Measurements from ENCODE around the gene FYCO1.

FYCO1 gene

DNA sequence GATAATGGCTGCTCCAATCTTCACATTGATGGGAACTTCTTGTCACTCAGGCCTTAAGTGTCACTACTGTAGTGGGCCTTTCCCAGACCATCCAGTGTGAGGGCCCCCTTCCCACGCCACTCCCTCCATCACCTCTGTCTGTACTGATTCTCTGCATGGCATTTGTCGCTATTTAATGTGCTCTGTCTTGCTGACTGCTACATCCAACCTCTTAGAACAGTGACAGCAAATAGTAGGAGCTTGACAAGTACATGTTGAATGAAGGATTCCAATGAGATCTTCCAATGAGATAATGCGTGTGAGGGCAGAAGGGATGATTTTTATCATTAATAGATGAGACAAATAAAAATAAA lies 114.9 kb downstream of the FYCO1 start:
- DNase-seq, result no peak

DNA sequence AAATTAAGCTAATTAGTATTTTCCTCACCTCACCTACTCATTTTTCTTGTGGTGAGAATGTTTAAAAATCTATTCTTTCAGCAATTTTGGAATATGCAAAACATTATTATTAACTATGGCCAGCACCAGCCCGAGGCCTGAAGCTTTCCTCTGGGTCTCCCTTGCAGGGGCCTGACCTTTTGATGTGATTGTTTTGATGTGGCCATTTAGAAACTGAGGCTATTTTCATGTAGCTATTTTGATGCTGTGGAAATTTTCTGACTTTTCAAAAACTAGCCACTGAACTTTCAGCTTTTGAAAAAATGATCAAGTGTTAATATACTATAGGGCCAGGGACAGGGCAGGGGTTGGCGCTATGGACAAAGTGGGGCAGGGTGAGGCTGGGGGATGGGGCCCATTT lies 117.5 kb downstream of the FYCO1 start:
- no peak for DNase-seq

DNA sequence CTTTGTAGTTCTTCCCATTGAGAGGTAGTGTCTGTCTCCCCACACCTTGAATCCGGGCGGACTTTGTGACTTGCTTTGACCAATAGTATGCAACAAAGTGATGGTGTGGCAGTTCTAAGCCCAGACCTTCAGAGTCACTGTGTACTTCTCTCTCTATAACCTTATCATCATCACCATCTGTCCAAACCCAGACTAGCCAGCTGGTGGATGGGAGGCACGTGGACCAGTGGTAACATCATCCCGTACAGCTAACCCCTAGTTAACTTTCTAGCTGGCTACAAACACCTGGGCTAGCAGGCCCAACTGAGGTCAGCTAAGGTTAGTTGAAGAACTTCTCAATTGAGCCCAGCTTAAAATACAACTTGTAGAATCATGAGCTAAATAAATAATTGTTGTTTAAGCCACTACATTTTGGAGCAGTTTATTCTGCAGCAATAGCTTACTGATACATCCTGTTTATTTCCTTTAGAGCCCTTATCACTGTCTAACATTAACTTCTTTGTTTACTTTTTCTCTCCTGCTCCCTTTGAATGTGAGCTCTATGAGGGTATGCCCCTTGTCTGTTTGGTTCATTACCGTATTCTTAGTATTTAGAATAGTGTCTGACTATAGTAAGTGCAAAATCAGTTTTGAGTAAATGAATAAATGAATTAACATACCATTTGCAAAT lies 120.8 kb downstream of the FYCO1 start:
- no peak for DNase-seq

DNA sequence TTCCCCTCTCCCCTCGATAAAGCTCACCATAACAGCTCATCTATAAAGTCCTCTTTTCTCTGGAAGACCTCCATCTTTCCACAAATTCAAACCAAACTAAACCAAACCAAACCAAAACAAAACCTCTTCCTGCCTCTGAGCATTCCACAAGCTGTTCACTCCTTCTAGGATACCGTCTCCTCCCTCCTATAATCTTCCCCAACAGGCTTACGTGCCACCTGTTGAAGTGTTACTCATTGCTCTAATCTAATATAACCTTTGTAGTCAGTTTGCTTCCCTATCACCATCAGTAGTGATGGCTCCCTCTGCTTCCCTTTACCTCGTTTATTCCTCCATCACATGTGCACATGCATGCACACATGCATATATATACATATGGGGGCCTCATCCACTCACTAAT lies 122.0 kb downstream of the FYCO1 start:
- DNase-seq, result no peak

DNA sequence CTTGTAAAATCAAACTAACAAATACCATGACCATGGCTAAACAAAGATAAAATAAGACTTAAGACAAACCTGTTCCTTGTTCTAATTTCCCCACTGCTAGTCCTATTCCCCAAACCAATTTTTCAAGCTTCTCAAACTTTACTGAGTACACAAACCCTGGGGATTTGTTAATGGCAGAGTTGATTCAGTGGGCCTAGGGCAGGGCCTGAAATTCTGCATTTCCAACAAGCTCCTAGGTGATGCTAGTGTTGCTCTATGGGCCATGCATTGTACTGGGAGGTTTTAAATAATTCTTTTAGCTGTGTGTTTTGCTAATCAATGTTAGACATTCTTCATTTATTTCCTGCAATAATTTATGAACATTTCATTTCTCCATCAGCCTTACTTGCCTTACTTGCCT lies 122.6 kb downstream of the FYCO1 start:
- no peak for DNase-seq

DNA sequence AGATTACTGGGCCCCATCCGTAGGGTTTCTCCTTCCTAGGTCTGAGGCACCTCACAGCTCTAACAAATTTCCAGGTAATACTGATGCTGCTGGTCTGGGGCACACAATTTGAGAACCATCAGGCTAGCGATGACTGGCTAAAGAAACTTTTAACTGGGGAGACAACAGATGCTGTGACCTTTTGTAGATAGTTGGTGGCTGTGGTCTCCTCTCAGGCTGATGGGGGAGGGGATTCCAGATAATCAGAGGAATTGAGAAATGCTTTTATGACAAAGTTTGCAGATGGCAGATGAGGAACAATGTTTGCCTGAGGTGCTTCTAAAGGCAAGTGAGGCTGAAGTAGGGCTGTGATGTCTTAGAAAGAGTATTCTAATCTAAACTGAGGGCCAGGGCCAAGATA lies 123.1 kb downstream of the FYCO1 start:
- no peak for DNase-seq

DNA sequence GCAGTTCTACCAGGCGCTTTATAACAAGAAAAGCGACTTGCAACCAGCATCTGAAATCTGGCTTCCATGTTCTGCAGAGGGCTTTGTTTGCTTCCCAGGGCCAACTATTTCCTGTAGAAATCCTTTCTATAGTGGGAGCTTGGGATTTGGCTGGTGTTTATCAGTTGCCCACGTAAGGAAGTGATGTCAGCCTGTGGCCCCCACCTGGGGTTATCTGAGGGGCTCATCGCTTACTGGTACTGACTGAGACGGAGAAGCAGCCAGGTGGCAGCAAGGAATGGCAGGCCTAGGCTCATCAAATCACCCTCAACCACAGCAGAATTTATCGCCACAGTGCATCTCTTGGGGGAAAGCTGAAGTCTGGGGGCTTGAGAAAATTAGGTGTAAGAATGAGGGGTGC lies 123.8 kb downstream of the FYCO1 start:
- DNase-seq, result no peak

DNA sequence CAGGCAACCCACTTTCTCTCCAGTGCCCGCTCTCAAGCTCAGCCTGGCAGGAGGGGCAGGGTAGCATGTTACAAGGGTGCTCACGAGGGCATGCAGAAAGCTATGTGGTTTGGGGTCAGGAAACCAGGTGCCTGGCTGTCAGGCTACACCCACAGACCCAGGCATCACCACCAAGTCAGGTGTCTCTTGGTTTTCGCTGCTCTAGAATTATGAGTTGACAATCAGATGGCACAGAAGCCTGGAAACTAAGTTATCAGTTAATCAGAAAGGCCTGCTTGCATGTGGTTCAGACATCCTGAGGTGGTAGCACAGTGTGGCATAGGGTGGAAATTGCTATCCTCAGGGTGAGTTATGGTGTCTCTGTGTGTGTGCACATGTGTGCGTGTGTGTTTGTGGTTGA lies 125.5 kb downstream of the FYCO1 start:
- DNase-seq, result peak; percentile 29

DNA sequence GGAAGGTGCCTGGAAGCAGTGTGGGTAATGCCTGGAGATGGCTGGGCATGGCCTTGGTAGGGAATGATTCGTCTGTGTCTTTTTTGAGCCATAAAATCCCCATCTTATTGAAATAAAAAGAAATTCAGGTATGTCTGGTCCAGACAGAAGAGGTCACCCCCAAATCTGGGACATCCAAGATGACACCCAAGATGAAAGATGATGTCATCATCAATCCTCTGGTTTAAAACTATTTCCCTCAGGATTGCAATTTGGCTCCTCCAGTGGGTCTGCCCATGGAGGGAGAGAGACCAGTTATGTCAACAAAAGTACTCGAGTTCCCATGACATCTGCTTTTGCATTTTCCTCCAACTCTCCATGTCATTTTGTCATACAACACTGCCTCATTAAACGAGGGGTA lies 126.0 kb downstream of the FYCO1 start:
- no peak for DNase-seq

DNA sequence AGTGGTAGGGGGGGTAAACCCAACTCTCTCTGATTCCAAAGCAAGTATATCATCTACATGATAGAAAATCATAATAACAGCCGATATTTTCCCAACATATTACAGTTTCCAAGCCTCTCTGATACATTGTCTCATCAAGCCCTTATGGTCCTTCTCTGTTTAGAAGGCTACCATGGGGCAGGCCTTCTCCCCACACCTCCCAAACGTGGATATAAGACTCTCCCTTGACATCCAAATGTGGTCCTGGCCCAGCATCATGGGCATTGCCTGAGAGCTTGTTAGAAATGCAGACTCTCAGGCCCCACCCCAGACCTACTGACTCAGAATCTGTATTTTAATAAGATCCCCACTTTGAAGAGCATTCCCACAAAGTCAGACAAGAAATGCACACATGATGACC lies 127.0 kb downstream of the FYCO1 start:
- no peak for DNase-seq

DNA sequence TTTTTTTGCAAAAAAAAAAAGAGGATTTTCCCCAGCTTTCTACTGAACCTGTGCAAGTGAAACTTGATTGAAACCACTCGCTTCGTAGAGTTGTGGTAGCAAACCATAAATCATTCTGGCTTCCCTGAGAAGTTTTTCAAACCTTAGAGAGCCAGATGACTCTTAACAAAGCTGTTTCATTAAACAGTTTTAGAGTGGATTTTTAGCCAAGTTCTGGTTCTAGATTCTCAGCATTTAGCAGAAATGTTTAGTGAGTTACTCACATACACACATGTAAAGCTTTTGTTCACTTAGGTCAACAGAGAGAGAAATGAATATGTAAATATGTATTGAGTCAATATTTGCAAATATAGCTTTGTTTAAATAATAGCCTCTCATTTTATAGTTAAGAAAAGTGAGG lies 127.4 kb downstream of the FYCO1 start:
- DNase-seq, result no peak
